Activated naive CD4-positive, alpha-beta T cell treated with anti-CD3 and anti-CD28 coated beads for 36 hours (primary cell): ENCODE measurements around the gene LY6G5C. TPM values are rescaled to one million over a fixed set of nuclear protein-coding genes. Genes with fewer than 3 reads are reported as not detected.
"Not testable (repeated sequence)": the region's sequence is repeated elsewhere in the genome, so short reads cannot be mapped to it uniquely, and the experiment has no call there.

Experiments
- CTCF ChIA-PET: fragments of 350-600 bp; sonication (Branson Sonifier 250); formaldehyde crosslinking; loops from one replicate; lab custom pipeline; 2021; ENCODE audit warnings: antibody characterized with exemption; lab: Charles Lee
- DNase-seq: peaks from one replicate; pipeline ENCODE4 v3.0.0-alpha.2; 2020
- H3K27ac Mint-ChIP-seq: one replicate; pipeline ENCODE4 v1.8.0; 2021; ENCODE audit warnings: mild to moderate bottlenecking, mixed read lengths
- H3K27me3 Mint-ChIP-seq: one replicate; pipeline ENCODE4 v1.8.0; 2021; ENCODE audit warnings: low read depth, mixed read lengths
- H3K36me3 Mint-ChIP-seq: one replicate; pipeline ENCODE4 v1.8.0; 2021; ENCODE audit warnings: low read depth, mixed read lengths
- H3K4me1 Mint-ChIP-seq: one replicate; pipeline ENCODE4 v1.8.0; 2021; ENCODE audit warnings: low read depth, mixed read lengths
- H3K4me3 Mint-ChIP-seq: one replicate; pipeline ENCODE4 v1.8.0; 2021; ENCODE audit warnings: mild to moderate bottlenecking, moderate library complexity, mixed read lengths
- H3K9me3 Mint-ChIP-seq: one replicate; pipeline ENCODE4 v1.8.0; 2021; ENCODE audit warnings: mixed read lengths
- intact Hi-C: fragments of 100-400 bp; cut with micrococcal nuclease; formaldehyde crosslinking; loops from one replicate; pipeline ENCODE4 v1.15.1; 2023
- total RNA-seq, 2 experiments: library from RNA; stranded (reverse); gene quantifications; one replicate each; pipeline ENCODE4 v1.2.3, GENCODE V29; 2021

The LY6G5C gene
- total RNA-seq, 2 experiments from 2014 or later = 0.93 to 1.4 TPM

DNA sequence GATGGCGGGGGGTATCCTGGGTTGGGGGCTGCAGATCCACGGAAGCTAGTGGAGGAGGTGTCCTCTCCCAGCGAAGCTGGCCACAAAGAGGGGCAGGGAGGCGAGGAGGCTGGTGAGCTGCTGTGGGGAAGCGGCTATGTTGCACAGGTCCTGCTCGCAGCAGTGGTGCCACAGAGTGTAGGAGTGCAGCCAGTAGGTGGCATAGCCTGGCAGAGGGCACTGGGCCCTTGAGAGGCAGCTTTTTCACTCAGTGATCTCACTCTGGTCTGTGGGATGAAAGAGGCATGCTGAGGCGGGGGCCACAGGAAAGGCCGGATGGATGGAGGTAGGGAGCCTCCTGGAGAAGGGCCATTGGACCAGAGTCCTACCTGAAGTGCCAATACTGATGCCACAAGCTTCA, 31.4 kb upstream of the LY6G5C start:
- Mint-ChIP-seq H3K4me3 (no peak overlapping the region), H3K9me3 (no peaks in the 10 kb centered on the region), H3K27me3 (no peaks in the 10 kb centered on the region), H3K27ac (no peak overlapping the region), H3K4me1 (peaks cover 8% of the 10 kb centered on the region), H3K36me3 (no peaks in the 10 kb centered on the region)
- peak; percentile 20 for DNase-seq
- CTCF ChIA-PET = interaction anchor here (0.6 to 0.9 kb wide), 3 partner anchors 163 to 204 kb away, joined by 3 to 4 read pairs (median 3); no protein-coding TSS in a partner anchor
- intact Hi-C loops = no loop called here

- intact Hi-C loops = no loop called here
- Mint-ChIP-seq H3K4me1 (peaks cover 8% of the 10 kb centered on the region), H3K36me3 (no peaks in the 10 kb centered on the region), H3K4me3 (no peak overlapping the region), H3K27ac (no peak overlapping the region), H3K27me3 (no peaks in the 10 kb centered on the region), H3K9me3 (no peaks in the 10 kb centered on the region)
- no peak for DNase-seq
- CTCF ChIA-PET = interaction anchor here (0.6 to 1.1 kb wide), 4 partner anchors 20 to 172 kb away, joined by 3 to 4 read pairs (median 3); no protein-coding TSS in a partner anchor
Measured at GRCh38 chr6:31711233-31711632, 30.4 kb upstream of the LY6G5C start.

DNA sequence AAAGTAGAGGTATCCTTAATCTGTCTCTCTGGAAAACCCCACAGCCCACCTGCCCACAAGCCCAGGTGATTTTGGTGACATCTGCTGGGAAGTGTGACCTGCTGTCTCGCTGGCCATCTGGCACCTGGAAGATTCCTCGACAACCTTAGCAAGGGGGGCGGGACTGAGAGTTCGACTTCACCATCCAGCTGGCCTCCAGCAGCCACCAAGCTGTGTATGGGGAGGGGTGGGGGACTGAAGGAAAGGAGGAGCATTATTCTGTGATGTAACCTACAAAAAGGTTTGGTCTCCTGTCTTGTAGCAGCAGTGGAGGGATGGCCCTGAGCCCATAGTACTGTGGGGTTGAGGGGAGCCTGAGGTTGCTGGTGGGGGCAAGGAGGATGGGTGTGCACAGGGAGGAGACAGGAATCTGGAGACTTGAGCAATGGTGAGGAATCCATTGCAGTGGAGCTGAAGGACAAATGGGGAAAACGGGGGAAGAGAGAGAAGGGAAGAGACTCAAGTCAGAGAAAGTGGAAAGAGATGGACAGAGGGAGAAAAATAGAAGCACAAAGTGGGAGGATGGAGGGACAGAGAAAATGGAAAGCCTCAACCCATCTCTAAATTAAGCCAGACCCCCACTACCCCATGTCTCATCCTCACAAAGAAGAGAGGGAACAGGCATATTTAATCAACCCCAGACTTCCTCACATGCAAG, 29.8 kb upstream of the LY6G5C start:
- Mint-ChIP-seq H3K36me3 (no peaks in the 10 kb centered on the region), H3K4me3 (no peak overlapping the region), H3K27ac (no peak overlapping the region), H3K9me3 (no peaks in the 10 kb centered on the region), H3K4me1 (peaks cover 8% of the 10 kb centered on the region), H3K27me3 (no peaks in the 10 kb centered on the region)
- intact Hi-C loops = no loop called here
- no peak for DNase-seq
- CTCF ChIA-PET = interaction anchor here (0.6 to 1.1 kb wide), 4 partner anchors 19 to 1653 kb away, joined by 3 to 4 read pairs (median 3); no protein-coding TSS in a partner anchor

GRCh38 chr6:31709157-31709556, 28.3 kb upstream of the LY6G5C start:
- H3K4me3 Mint-ChIP-seq, H3K27me3 Mint-ChIP-seq, intact Hi-C loops, H3K27ac Mint-ChIP-seq, DNase-seq, H3K9me3 Mint-ChIP-seq, H3K36me3 Mint-ChIP-seq, H3K4me1 Mint-ChIP-seq: not testable (repeated sequence)
- CTCF ChIA-PET = interaction anchor here (0.6 kb wide), 1 partner anchor 243 kb away, joined by 3 read pairs; no protein-coding TSS in a partner anchor

DNA sequence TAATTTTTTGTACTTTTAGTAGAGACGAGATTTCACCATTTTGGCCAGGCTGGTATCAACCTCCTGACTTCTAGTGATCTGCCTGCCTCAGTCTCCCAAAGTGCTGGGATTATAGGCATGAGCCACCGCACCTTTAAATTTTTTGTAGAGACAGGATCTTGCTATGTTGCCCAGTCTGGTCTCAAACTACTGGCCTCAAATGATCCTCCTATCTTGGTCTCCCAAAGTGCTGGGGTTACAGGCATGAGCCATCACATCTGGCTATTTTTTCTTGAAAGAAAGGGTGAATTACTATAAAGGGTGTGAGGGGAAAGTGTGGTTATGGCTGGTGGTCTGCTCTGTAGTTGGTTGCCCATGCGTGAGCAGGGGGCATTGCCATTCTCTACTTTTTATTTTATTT, 27.4 kb upstream of the LY6G5C start:
- CTCF ChIA-PET = no interaction called here
- no peak overlapping the region for H3K4me3 Mint-ChIP-seq
- intact Hi-C loops = no loop called here

GRCh38 chr6:31707701-31708100, 26.8 kb upstream of the LY6G5C start:
- no peak overlapping the region for H3K4me3 Mint-ChIP-seq
- no peak for DNase-seq
- H3K27me3 Mint-ChIP-seq = no peaks in the 10 kb centered on the region
- H3K4me1 Mint-ChIP-seq = peaks cover 8% of the 10 kb centered on the region
- intact Hi-C loops = no loop called here
- no peak overlapping the region for H3K27ac Mint-ChIP-seq
- H3K36me3 Mint-ChIP-seq = no peaks in the 10 kb centered on the region
- no peaks in the 10 kb centered on the region for H3K9me3 Mint-ChIP-seq
- CTCF ChIA-PET = no interaction called here

More for the DNA sequence above, 27.4 kb upstream of the LY6G5C start:
- H3K36me3 Mint-ChIP-seq = no peaks in the 10 kb centered on the region
- H3K27ac Mint-ChIP-seq = no peak overlapping the region
- no peak for DNase-seq
- no peaks in the 10 kb centered on the region for H3K9me3 Mint-ChIP-seq
- H3K27me3 Mint-ChIP-seq = no peaks in the 10 kb centered on the region
- H3K4me1 Mint-ChIP-seq = peaks cover 8% of the 10 kb centered on the region

GRCh38 chr6:31706599-31706998, 25.7 kb upstream of the LY6G5C start, which contains the start of gene LY6G6F:
TSS of gene LY6G6F (plus strand) at chr6:31706866. CDS start at chr6:31706907, 41 bp downstream.
- Mint-ChIP-seq H3K4me1 (peaks cover 16% of the 10 kb centered on the region), H3K36me3 (peaks cover 5% of the 10 kb centered on the region), H3K27ac (no peak within 1 kb of the TSS), H3K27me3 (no peaks in the 10 kb centered on the region), H3K4me3 (no peak within 1 kb of the TSS), H3K9me3 (no peaks in the 10 kb centered on the region)
- DNase-seq = no peak
- CTCF ChIA-PET = interaction anchor here (1.1 kb wide), 1 partner anchor 32 kb away, joined by 3 read pairs; no protein-coding TSS in a partner anchor
- intact Hi-C loops = no loop called here

DNA sequence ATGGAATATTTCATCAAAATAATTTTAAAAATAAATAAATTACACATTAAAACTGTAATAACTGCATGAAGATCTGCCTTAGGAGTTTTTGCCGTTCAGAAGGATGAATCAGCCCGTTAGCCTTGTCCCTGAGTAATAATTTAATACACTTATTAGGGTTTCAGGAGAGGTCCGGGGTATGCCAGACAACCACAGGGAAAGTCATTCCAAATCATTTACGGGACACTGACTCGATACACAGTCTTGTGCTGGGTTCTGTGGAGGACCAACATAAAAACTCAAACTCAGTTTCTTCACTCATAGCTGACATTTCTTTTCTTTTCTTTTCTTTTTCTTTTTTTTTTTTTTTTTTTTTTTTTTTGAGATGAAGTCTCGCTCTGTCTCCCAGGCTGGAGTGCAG, 25.1 kb upstream of the LY6G5C start:
- Mint-ChIP-seq H3K4me3 (no peak overlapping the region), H3K4me1 (peaks cover 18% of the 10 kb centered on the region), H3K27me3 (no peaks in the 10 kb centered on the region), H3K36me3 (peaks cover 5% of the 10 kb centered on the region), H3K27ac (no peak overlapping the region), H3K9me3 (no peaks in the 10 kb centered on the region)
- CTCF ChIA-PET = interaction anchor here (1.1 kb wide), 1 partner anchor 33 kb away, joined by 3 read pairs; no protein-coding TSS in a partner anchor
- no peak for DNase-seq
- intact Hi-C loops = no loop called here

- Mint-ChIP-seq H3K27me3 (no peaks in the 10 kb centered on the region), H3K36me3 (peaks cover 5% of the 10 kb centered on the region), H3K27ac (peak within 1 kb of the TSS; percentile 97), H3K4me3 (peak within 1 kb of the TSS; percentile 99), H3K9me3 (no peaks in the 10 kb centered on the region), H3K4me1 (peaks cover 21% of the 10 kb centered on the region)
- DNase-seq = peak; percentile 99
- CTCF ChIA-PET = interaction anchor here (0.8 to 1.1 kb wide), 4 partner anchors 22 to 127 kb away, joined by 3 to 5 read pairs (median 4); partner anchors contain the start of gene LY6G5C
- intact Hi-C loops = loop anchor here (1.0 kb wide), 9 partner anchors 35 to 475 kb away; partner anchors contain the start of genes ATF6B, BAG6, NFKBIL1 and PRRC2A
Measured at GRCh38 chr6:31702819-31703716, 22.2 kb upstream of the LY6G5C start, which contains the start of gene ABHD16A. TSS of gene ABHD16A (minus strand) at chr6:31703324. CDS start at chr6:31703281, 43 bp downstream.

- peaks cover 10% of the 10 kb centered on the region for H3K36me3 Mint-ChIP-seq
- DNase-seq = peak; percentile 72
- peak overlapping the region; percentile 97 for H3K27ac Mint-ChIP-seq
- no peaks in the 10 kb centered on the region for H3K27me3 Mint-ChIP-seq
- CTCF ChIA-PET = interaction anchor here (1.1 kb wide), 1 partner anchor 128 kb away, joined by 4 read pairs; no protein-coding TSS in a partner anchor
- no peaks in the 10 kb centered on the region for H3K9me3 Mint-ChIP-seq
- peaks cover 26% of the 10 kb centered on the region for H3K4me1 Mint-ChIP-seq
- intact Hi-C loops = no loop called here
- H3K4me3 Mint-ChIP-seq = peak overlapping the region; percentile 99
Measured at GRCh38 chr6:31702405-31702818, 21.5 kb upstream of the LY6G5C start.

DNA sequence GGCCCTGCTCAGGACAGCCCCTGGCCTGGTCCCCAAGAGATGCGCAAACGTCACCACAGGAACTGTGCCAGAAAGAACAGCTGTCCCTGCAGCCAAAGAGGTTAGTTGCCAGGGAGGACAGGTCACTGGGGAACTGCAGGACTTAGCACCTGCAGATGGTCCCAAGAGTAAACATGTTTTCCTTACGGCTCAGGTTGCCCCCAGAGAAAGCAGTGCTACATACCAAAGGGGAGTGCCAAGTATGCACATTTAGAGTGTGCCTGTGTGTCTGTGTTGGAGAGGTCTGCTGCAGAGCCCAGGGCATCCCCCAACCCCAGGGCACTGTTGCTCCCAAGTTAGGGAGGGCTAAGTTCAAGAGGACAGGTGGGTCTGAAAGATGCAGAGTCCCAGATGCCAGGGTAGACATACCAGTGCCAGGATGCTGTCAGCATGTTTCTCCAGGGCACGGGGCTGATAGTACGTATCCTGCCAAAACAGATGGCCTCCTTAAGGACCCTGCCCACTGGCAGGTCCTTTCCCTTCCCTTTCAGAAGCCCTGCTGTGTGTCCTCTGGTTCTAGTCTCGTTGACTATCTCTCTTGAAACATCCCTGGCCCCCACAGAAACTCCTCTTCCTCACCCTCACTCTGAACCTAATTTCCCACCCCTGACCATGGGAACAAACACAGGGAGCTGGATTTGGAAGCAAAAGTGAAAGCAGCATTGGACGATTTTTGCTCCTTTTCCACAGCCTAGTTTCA, 21.0 kb upstream of the LY6G5C start:
- intact Hi-C loops = no loop called here

More for the DNA sequence above, 21.0 kb upstream of the LY6G5C start:
- Mint-ChIP-seq H3K27me3 (no peaks in the 10 kb centered on the region), H3K36me3 (peaks cover 13% of the 10 kb centered on the region), H3K27ac (peak overlapping the region; percentile 97), H3K4me3 (peak overlapping the region; percentile 99), H3K9me3 (no peaks in the 10 kb centered on the region), H3K4me1 (peaks cover 28% of the 10 kb centered on the region)
- CTCF ChIA-PET = no interaction called here
- DNase-seq = peak; percentile 7
